GM12878 (cell line): ENCODE results near the gene TGFBR3. TPM values are rescaled to one million over a fixed set of nuclear protein-coding genes. Genes with fewer than 3 reads are reported as not detected.

Source experiments
- ATAC-seq: fragments of 200-7000 bp; cut with Tn5 transposase; 3 replicates; pipeline ENCODE4 v1.9.1; 2020; ENCODE audit warnings: mild to moderate bottlenecking, moderate library complexity
- BruUV-seq: library from RNA; stranded (reverse); fragments of 400-500 nt; replicated peaks from 2 replicates; lab custom pipeline; 2021; lab: Mats Ljungman, UMichigan
- CTCF ChIA-PET: fragments of 300-600 bp; sonication (Branson Sonifier 250); formaldehyde crosslinking; extraction: SDS; loops from one replicate; lab custom pipeline; 2021; ENCODE audit warnings: inconsistent platforms; lab: Yijun Ruan, JAX
- POLR2A ChIA-PET: fragments of 350-600 bp; formaldehyde crosslinking; extraction: SDS; loops from one replicate; lab custom pipeline; 2021; ENCODE audit warnings: inconsistent platforms; lab: Charles Lee
- RAD21 ChIA-PET: fragments of 300-600 bp; sonication (Branson Sonifier 250); formaldehyde crosslinking; loops from one replicate; lab custom pipeline; 2023; ENCODE audit warnings: antibody characterized with exemption; ENCODE audit not compliant: unreplicated experiment; lab: Charles Lee
- SMC1A ChIA-PET: fragments of 300-600 bp; sonication (Branson Sonifier 250); formaldehyde crosslinking; loops from one replicate; lab custom pipeline; 2023; ENCODE audit not compliant: unreplicated experiment, uncharacterized antibody; lab: Charles Lee
- DNase-seq: peaks from one replicate; pipeline ENCODE4 v3.0.0-alpha.2; 2011; ENCODE audit warnings: low read depth, low spot score
- FAIRE-seq: peaks from 3 replicates; lab custom pipeline; 2011; peaks lifted over from hg19 to GRCh38; lab: Jason Lieb, UNC
- H2AFZ ChIP-seq: 2 replicates; pipeline ENCODE4 v1.6.0; 2011; ENCODE audit warnings: low read depth, low read length, control low read depth; ENCODE audit not compliant: control insufficient read depth
- H3K27ac ChIP-seq: 2 replicates; pipeline ENCODE4 v1.5.1; 2011; ENCODE audit warnings: control low read depth; ENCODE audit not compliant: control insufficient read depth, insufficient read depth
- H3K27me3 ChIP-seq, 2 experiments: replicated peaks in 1 of 2; 2 replicates each; pipeline versions ENCODE4 v1.6.0 to v1.6.1; 2011; ENCODE audit warnings: low read length in 1 of 2; ENCODE audit not compliant: control insufficient read depth in 2 of 2, insufficient read depth in 2 of 2
- H3K36me3 ChIP-seq, 2 experiments: 2 replicates each; pipeline ENCODE4 v1.5.1; 2011; ENCODE audit warnings: low read length in 1 of 2; ENCODE audit not compliant: control insufficient read depth in 2 of 2, insufficient read depth in 2 of 2
- H3K4me1 ChIP-seq: 2 replicates; pipeline ENCODE4 v1.6.1; 2011; ENCODE audit warnings: mild to moderate bottlenecking, low read length, moderate library complexity, mixed read lengths; ENCODE audit not compliant: control insufficient read depth, insufficient read depth
- H3K4me2 ChIP-seq: 2 replicates; pipeline ENCODE4 v1.6.0; 2011; ENCODE audit warnings: control low read depth; ENCODE audit not compliant: control insufficient read depth, insufficient read depth
- H3K4me3 ChIP-seq: fragments of 200-600 bp; sonication (generic); 2 replicates; pipeline ENCODE4 v1.5.1; 2016
- H3K79me2 ChIP-seq: 2 replicates; pipeline ENCODE4 v1.6.0; 2011; ENCODE audit warnings: low read length; ENCODE audit not compliant: control insufficient read depth, insufficient read depth
- H3K9ac ChIP-seq: 2 replicates; pipeline ENCODE4 v1.8.0; 2011; ENCODE audit warnings: low read length, control low read depth, mixed read lengths; ENCODE audit not compliant: control insufficient read depth, insufficient read depth
- H3K9me3 ChIP-seq: replicated peaks from 3 replicates; pipeline ENCODE4 v1.5.1; 2011; ENCODE audit warnings: mild to moderate bottlenecking, low read length; ENCODE audit not compliant: control insufficient read depth, insufficient read depth
- H4K20me1 ChIP-seq: 2 replicates; pipeline ENCODE4 v1.6.0; 2011; ENCODE audit not compliant: control insufficient read depth, insufficient read depth
- ASH2L ChIP-seq: fragments of 300-600, 200-600 bp; sonication (generic); IDR thresholded peaks from 2 replicates; pipeline ENCODE4 v1.6.1; 2017; ENCODE audit warnings: low read depth, mild to moderate bottlenecking, borderline replicate concordance
- BACH1 ChIP-seq: fragments of 450-650 bp; IDR thresholded peaks from 2 replicates; pipeline ENCODE4 v1.6.1; 2017; ENCODE audit warnings: mild to moderate bottlenecking, borderline replicate concordance
- DPF2 ChIP-seq: fragments of 450-650 bp; IDR thresholded peaks from 2 replicates; pipeline ENCODE4 v1.6.1; 2017; ENCODE audit warnings: mild to moderate bottlenecking
- E4F1 ChIP-seq: fragments of 450-650 bp; IDR thresholded peaks from 2 replicates; pipeline ENCODE4 v1.6.1; 2018; ENCODE audit warnings: borderline replicate concordance, mild to moderate bottlenecking; ENCODE audit not compliant: partially characterized antibody
- RBBP5 ChIP-seq: fragments of 200-600 bp; sonication (generic); conservative IDR thresholded peaks from 2 replicates; pipeline ENCODE4 v1.6.1; 2016
- TAF1 ChIP-seq: IDR thresholded peaks from 2 replicates; pipeline ENCODE4 v1.6.1; 2011; ENCODE audit warnings: mild to moderate bottlenecking, low read depth, low read length, borderline replicate concordance
- WGBS: methylation state at CpG from one replicate; pipeline ENCODE4 v1.1.6; 2016; ENCODE audit warnings: low lambda C conversion rate; ENCODE audit not compliant: insufficient replicate concordance, insufficient coverage; ENCODE audit errors: missing lambda C conversion rate; 5-methylcytosine and 5-hydroxymethylcytosine counted together
- in situ Hi-C: fragments of 300-500 bp; cut with MboI; formaldehyde crosslinking; loops from 9 replicates; pipeline ENCODE4 v1.14.3; 2018; ENCODE audit warnings: mixed read lengths
- intact Hi-C: fragments of 100-400 bp; cut with micrococcal nuclease; formaldehyde crosslinking; loops from one replicate; pipeline ENCODE4 v1.14.2; 2022; ENCODE audit not compliant: unreplicated experiment
- polyA plus RNA-seq, 11 experiments: library from polyadenylated mRNA; depleted of rRNA in 4 of 11; unstranded in 6 of 11; stranded (reverse) in 5 of 11; fragments of >200 nt; fragmentation: Nextera tagmentation in 4 of 11; fragmentation: Illumina TruSeq in 1 of 11; extraction: Ambion mirVana in 4 of 11; extraction: Trizol in 1 of 11; gene quantifications; 1 replicate in 1 of 11; 2 replicates in 10 of 11; pipeline versions ENCODE4 v1.2.1 to v1.2.3, GENCODE V29; 2011 to 2016; ENCODE audit warnings: inconsistent platforms in 2 of 11, missing spikeins in 2 of 11, low read depth in 1 of 11
- total RNA-seq, 4 experiments: library from RNA; depleted of rRNA in 3 of 4; stranded (reverse); fragments of >200 nt in 3 of 4; fragmentation: Illumina TruSeq in 1 of 4; extraction: Trizol in 1 of 4; gene quantifications; 2 replicates each; pipeline versions ENCODE4 v1.2.1 to v1.2.3, GENCODE V29; 2013 to 2021

The TGFBR3 gene
- total and polyA plus RNA-seq, 10 of the 15 experiments (the other 5 are each of a cell fraction or from before 2014, with no cell fraction given): 2.7 to 16.5 (median 12.6) TPM

- no peaks in the 10 kb centered on the region for H3K27me3 ChIP-seq
- 83% methylated on average over 5 of the region's 5 CpGs for WGBS
- ChIA-PET SMC1A (interaction anchor here (0.7 to 1.3 kb wide), 2 partner anchors 23 to 180 kb away, joined by 3 read pairs; no protein-coding TSS in a partner anchor), CTCF (interaction anchor here (1.0 to 3.0 kb wide), 4 partner anchors 12 to 143 kb away, joined by 3 to 10 read pairs (median 3); no protein-coding TSS in a partner anchor), POLR2A (interaction anchor here (0.5 kb wide), 1 partner anchor 103 kb away, joined by 3 read pairs; no protein-coding TSS in a partner anchor), RAD21 (interaction anchor here (0.6 kb wide), 1 partner anchor 220 kb away, joined by 3 read pairs; no protein-coding TSS in a partner anchor)
- intact Hi-C loops: no loop called here
- DNase-seq: no peak
- H3K4me3 ChIP-seq: no peak overlapping the region
- no peak overlapping the region for H3K9ac ChIP-seq
- H3K9me3 ChIP-seq: no peaks in the 10 kb centered on the region
- H3K36me3 ChIP-seq: no peaks in the 10 kb centered on the region
- BruUV-seq: no TSS peak
- H3K27ac ChIP-seq: no peak overlapping the region
- H3K4me1 ChIP-seq: peaks cover 36% of the 10 kb centered on the region
- H3K79me2 ChIP-seq: no peaks in the 10 kb centered on the region
- in situ Hi-C loops: no loop called here
- no peak for ATAC-seq
- H4K20me1 ChIP-seq: no peaks in the 10 kb centered on the region
- no peak for FAIRE-seq
- H3K4me2 ChIP-seq: no peak overlapping the region
- no peak overlapping the region for H2AFZ ChIP-seq
- no peak for TF ChIP-seq E4F1
- TF ChIP-seq ASH2L: no peak
- no peak for TF ChIP-seq BACH1
- TF ChIP-seq RBBP5: no peak
- no peak for TF ChIP-seq DPF2
- TF ChIP-seq TAF1: no peak
- TF ChIP-seq, all 136 proteins: peak for 0
Observed at GRCh38 chr1:91708691-91709090, 177.3 kb downstream of the TGFBR3 start.
